ENCODE data around the gene KCNK17.

KCNK17 gene

GRCh38 chr6:39338397-39338796, 24.2 kb upstream of the KCNK17 start:
- TF ChIP-seq, protein P1, sequence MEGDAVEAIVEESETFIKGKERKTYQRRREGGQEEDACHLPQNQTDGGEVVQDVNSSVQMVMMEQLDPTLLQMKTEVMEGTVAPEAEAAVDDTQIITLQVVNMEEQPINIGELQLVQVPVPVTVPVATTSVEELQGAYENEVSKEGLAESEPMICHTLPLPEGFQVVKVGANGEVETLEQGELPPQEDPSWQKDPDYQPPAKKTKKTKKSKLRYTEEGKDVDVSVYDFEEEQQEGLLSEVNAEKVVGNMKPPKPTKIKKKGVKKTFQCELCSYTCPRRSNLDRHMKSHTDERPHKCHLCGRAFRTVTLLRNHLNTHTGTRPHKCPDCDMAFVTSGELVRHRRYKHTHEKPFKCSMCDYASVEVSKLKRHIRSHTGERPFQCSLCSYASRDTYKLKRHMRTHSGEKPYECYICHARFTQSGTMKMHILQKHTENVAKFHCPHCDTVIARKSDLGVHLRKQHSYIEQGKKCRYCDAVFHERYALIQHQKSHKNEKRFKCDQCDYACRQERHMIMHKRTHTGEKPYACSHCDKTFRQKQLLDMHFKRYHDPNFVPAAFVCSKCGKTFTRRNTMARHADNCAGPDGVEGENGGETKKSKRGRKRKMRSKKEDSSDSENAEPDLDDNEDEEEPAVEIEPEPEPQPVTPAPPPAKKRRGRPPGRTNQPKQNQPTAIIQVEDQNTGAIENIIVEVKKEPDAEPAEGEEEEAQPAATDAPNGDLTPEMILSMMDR (IDR thresholded peaks at IDR 0.05; ENCODE audit: low read depth, low read length), result no peak
- no peak overlapping the region for H3K4me3 ChIP-seq (replicated peaks in 1 of 2; ENCODE audit: low read depth in 2 of 2, low read length in 2 of 2)
- DNase-seq (ENCODE audit: low read depth in 2 of 2), result no peak

- TF ChIP-seq, protein P1 (IDR thresholded peaks at IDR 0.05; ENCODE audit: low read depth, low read length), result no peak
- no peak for DNase-seq (ENCODE audit: low read depth in 2 of 2)
- no peak overlapping the region for H3K4me3 ChIP-seq (replicated peaks in 1 of 2; ENCODE audit: low read depth in 2 of 2, low read length in 2 of 2)
Measured at GRCh38 chr6:39335780-39336545, 21.7 kb upstream of the KCNK17 start.

DNA sequence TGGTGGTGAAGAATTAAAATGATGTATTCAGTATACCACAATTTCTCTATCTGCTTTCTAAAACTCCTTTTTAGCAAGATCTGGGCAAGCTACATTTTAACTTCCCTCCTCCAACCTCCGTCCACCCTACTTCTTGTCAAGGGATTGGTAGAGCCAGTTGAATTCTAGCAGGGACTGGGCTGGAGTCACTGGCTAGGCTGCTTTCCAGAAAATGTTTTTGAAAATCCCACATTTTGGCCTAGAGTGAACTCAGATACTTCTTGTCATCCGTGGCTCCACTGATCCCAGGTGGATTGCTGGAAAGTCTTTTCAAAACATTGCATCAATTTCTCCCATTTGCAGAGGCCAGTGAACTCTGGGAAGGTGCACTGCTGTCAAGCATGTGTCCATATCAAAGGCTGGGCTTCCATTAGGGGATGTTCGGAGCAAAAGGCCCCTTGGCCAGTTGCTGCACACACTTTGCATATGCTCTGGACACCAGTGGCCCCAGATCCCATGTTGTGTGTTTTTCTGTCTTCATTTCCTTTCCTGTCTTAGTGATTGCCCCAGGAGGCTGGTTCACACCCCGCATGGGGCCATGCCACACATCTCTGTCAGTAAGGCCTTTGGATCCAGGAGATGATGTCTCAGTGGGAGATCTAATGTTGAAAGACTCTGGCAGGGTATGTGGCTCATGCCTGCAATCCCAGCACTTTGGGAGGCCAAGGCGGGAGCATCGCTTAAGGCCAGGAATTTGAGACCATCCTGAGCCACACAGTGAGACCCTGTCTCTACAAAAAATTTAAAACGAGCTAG, 19.6 kb upstream of the KCNK17 start:
- H3K4me3 ChIP-seq (replicated peaks in 1 of 2; ENCODE audit: low read depth in 2 of 2, low read length in 2 of 2), result no peak overlapping the region
- TF ChIP-seq, protein P1 (IDR thresholded peaks at IDR 0.05; ENCODE audit: low read depth, low read length), result no peak
- DNase-seq (ENCODE audit: low read depth in 2 of 2), result no peak

GRCh38 chr6:39330476-39330875, 16.3 kb upstream of the KCNK17 start:
- no peak for DNase-seq (ENCODE audit: low read depth in 2 of 2)
- no peak overlapping the region for H3K4me3 ChIP-seq (replicated peaks in 1 of 2; ENCODE audit: low read depth in 2 of 2, low read length in 2 of 2)
- TF ChIP-seq, protein P1 (IDR thresholded peaks at IDR 0.05; ENCODE audit: low read depth, low read length), result no peak

DNA sequence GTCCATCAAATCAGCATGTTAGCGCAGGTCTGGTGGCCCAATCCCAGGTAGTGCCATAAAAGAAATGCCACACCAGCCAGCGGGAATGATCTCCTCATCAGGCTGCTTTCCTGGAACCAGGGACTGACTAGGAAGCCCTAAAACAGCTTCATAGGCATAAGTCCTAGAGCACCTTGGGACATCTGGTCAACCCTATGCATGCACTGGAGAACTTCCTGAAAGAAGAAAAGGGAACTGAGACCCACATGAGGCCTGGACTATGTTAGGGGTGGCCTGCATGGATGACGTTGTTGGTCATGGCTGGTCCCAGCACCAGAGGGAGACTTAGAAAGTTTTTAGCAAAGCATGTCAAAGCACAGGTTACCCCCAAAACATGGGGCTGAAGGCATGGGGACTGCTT, 15.8 kb upstream of the KCNK17 start:
- DNase-seq (ENCODE audit: low read depth in 2 of 2), result no peak
- no peak overlapping the region for H3K4me3 ChIP-seq (replicated peaks in 1 of 2; ENCODE audit: low read depth in 2 of 2, low read length in 2 of 2)
- TF ChIP-seq, protein P1 (IDR thresholded peaks at IDR 0.05; ENCODE audit: low read depth, low read length), result no peak

DNA sequence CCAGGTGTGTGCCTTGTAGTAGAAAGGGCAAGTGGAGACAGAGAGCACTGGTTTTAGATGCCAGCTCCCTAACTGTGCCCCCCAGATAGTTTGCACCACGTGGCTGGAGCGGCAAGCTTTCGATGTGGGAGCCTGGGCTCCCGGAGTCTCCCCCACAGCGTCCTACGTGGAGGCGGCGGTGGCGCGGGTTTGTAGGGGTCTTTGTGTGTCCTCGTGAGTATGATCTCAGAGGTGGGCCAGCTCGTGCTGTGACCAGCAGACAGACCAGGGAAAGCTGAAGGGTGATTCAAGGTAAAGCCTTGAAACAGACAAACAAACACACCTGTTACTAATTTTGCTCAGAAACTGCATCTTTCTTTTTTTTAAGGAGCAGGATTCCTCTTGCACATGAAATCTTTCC, 13.8 kb upstream of the KCNK17 start:
- no peak for DNase-seq (ENCODE audit: low read depth in 2 of 2)
- TF ChIP-seq, protein P1 (IDR thresholded peaks at IDR 0.05; ENCODE audit: low read depth, low read length), result no peak
- H3K4me3 ChIP-seq (replicated peaks in 1 of 2; ENCODE audit: low read depth in 2 of 2, low read length in 2 of 2), result no peak overlapping the region

Measured in cardiac fibroblast (primary cell).